ENCODE measurements around the gene SLC4A1.

SLC4A1 gene

GRCh38 chr17:44287651-44288050, 19.7 kb upstream of the SLC4A1 start:
- Histone ChIP-seq H3K4me3 (no peak overlapping the region), H3K4me1 (no peaks in the 10 kb centered on the region), H3K4me2 (no peak overlapping the region), H3K27me3 (no peaks in the 10 kb centered on the region), H3K27ac (no peak overlapping the region), H4K20me1 (no peaks in the 10 kb centered on the region), H3K9ac (no peak overlapping the region), H3K36me3 (no peaks in the 10 kb centered on the region), H3K9me3 (no peaks in the 10 kb centered on the region)
- TF ChIP-seq Cebpa-rat (IDR thresholded peaks at IDR 0.05): no peak

GRCh38 chr17:44284024-44284400, 16.1 kb upstream of the SLC4A1 start:
- Histone ChIP-seq H3K9me3 (no peaks in the 10 kb centered on the region), H3K9ac (no peak overlapping the region), H3K4me3 (no peak overlapping the region), H3K36me3 (no peaks in the 10 kb centered on the region), H3K27me3 (no peaks in the 10 kb centered on the region), H3K4me2 (no peak overlapping the region), H4K20me1 (no peaks in the 10 kb centered on the region), H3K27ac (no peak overlapping the region), H3K4me1 (peaks cover 18% of the 10 kb centered on the region)
- TF ChIP-seq Cebpa-rat (IDR thresholded peaks at IDR 0.05): no peak

GRCh38 chr17:44283344-44284023, 15.5 kb upstream of the SLC4A1 start:
- Histone ChIP-seq H3K4me2 (no peak overlapping the region), H3K4me3 (no peak overlapping the region), H3K27ac (no peak overlapping the region), H3K27me3 (no peaks in the 10 kb centered on the region), H4K20me1 (no peaks in the 10 kb centered on the region), H3K4me1 (peaks cover 24% of the 10 kb centered on the region), H3K36me3 (no peaks in the 10 kb centered on the region), H3K9me3 (no peaks in the 10 kb centered on the region), H3K9ac (no peak overlapping the region)
- TF ChIP-seq Cebpa-rat (IDR thresholded peaks at IDR 0.05): no peak

DNA sequence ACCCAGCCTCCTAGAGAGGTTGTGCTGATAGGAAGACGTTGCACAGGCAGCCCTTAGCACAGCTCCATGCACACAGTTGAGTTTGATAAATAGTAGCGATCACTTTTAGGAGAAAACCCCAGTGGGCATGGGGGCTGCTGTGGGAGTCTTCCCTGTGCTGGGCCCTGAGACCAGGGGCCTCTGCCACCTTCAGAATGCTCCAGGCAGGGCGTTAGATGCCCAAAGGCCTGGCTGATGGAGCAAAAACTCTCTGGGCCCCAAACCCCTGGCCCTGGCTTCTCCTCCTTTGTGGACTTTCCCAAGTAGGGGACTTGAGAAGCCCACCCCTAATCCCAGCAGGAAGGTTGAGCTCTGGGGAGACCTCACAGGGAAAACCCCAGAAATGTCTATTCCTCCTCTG, 14.3 kb upstream of the SLC4A1 start:
- H3K4me1 ChIP-seq: peaks cover 28% of the 10 kb centered on the region
- TF ChIP-seq Cebpa-rat (IDR thresholded peaks at IDR 0.05): no peak

GRCh38 chr17:44281570-44281969, 13.6 kb upstream of the SLC4A1 start:
- H3K4me1 ChIP-seq: peaks cover 28% of the 10 kb centered on the region
- TF ChIP-seq Cebpa-rat (IDR thresholded peaks at IDR 0.05): no peak
- H3K27ac ChIP-seq: no peak overlapping the region
- no peak overlapping the region for H3K4me2 ChIP-seq
- no peaks in the 10 kb centered on the region for H3K9me3 ChIP-seq
- H3K36me3 ChIP-seq: no peaks in the 10 kb centered on the region
- H4K20me1 ChIP-seq: no peaks in the 10 kb centered on the region
- H3K4me3 ChIP-seq: no peak overlapping the region
- no peak overlapping the region for H3K9ac ChIP-seq
- no peaks in the 10 kb centered on the region for H3K27me3 ChIP-seq

More for the DNA sequence above, 14.3 kb upstream of the SLC4A1 start:
- Histone ChIP-seq H4K20me1 (no peaks in the 10 kb centered on the region), H3K27ac (no peak overlapping the region), H3K27me3 (no peaks in the 10 kb centered on the region), H3K9ac (no peak overlapping the region), H3K36me3 (no peaks in the 10 kb centered on the region), H3K9me3 (no peaks in the 10 kb centered on the region), H3K4me3 (no peak overlapping the region), H3K4me2 (no peak overlapping the region)

- H3K9ac ChIP-seq: peak overlapping the region; percentile 59; the same call in 1 of the 2 replicates
- peaks cover 28% of the 10 kb centered on the region for H3K4me1 ChIP-seq
- H4K20me1 ChIP-seq: no peaks in the 10 kb centered on the region
- H3K4me2 ChIP-seq: peak overlapping the region; percentile 81
- H3K9me3 ChIP-seq: no peaks in the 10 kb centered on the region
- H3K27ac ChIP-seq: peak overlapping the region; percentile 77
- no peak overlapping the region for H3K4me3 ChIP-seq
- H3K27me3 ChIP-seq: no peaks in the 10 kb centered on the region
- no peak for TF ChIP-seq Cebpa-rat (IDR thresholded peaks at IDR 0.05)
- H3K36me3 ChIP-seq: no peaks in the 10 kb centered on the region
Observed at GRCh38 chr17:44280392-44280937, 12.5 kb upstream of the SLC4A1 start.

- no peaks in the 10 kb centered on the region for H4K20me1 ChIP-seq
- peak overlapping the region; percentile 59; the same call in 1 of the 2 replicates for H3K9ac ChIP-seq
- no peaks in the 10 kb centered on the region for H3K9me3 ChIP-seq
- peaks cover 28% of the 10 kb centered on the region for H3K4me1 ChIP-seq
- TF ChIP-seq Cebpa-rat (IDR thresholded peaks at IDR 0.05): no peak
- H3K27me3 ChIP-seq: no peaks in the 10 kb centered on the region
- peak overlapping the region; percentile 77 for H3K27ac ChIP-seq
- H3K36me3 ChIP-seq: no peaks in the 10 kb centered on the region
- H3K4me3 ChIP-seq: no peak overlapping the region
- peak overlapping the region; percentile 81 for H3K4me2 ChIP-seq
Observed at GRCh38 chr17:44279666-44280391, 11.9 kb upstream of the SLC4A1 start.

- Histone ChIP-seq H3K4me1 (peaks cover 32% of the 10 kb centered on the region), H3K36me3 (no peaks in the 10 kb centered on the region), H3K27me3 (no peaks in the 10 kb centered on the region), H3K4me3 (no peak overlapping the region), H3K4me2 (peak overlapping the region; percentile 81), H3K9ac (no peak overlapping the region), H4K20me1 (no peaks in the 10 kb centered on the region), H3K27ac (peak overlapping the region; percentile 77; the same call in 1 of the 2 replicates), H3K9me3 (no peaks in the 10 kb centered on the region)
- no peak for TF ChIP-seq Cebpa-rat (IDR thresholded peaks at IDR 0.05)
Observed at GRCh38 chr17:44279346-44279665, 11.4 kb upstream of the SLC4A1 start.

DNA sequence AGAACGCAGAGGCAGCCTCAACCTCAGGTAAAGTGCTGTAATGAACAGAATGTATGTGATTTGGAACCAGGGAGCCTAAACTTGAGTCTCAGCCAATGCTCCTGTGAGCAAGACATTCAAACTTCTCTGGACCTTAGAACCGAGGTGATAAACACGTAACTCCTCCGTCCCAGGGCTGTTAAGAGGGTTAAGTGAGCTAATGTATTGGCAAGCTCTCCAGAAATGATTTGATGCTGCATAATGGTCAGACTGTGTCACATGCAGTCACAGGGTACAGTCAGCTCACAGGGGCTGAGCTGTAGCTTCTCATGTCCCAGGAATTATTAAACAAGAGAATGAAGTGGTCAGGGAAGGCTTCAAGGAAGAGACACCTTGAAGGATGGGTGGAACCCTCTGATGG, 10.0 kb upstream of the SLC4A1 start:
- no peak overlapping the region for H3K4me2 ChIP-seq

DNA sequence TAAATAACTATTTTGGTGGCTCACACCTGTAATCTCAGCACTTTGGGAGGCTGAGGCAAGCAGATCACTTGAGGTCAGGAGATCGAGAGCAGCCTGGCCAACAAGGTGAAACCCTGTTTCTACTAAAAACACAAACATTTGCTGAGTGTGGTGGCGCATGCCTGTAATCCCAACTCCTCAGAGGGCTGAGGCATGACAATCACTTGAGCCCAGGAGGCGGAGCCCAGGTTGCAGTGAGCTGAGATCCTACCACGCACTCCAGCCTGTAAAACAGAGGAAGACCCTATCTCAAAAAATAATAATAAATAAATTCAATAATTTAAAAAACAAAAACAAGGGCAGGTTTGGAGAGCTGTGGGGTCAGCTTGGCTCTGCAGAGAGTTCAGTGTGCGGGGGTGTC, 5.7 kb upstream of the SLC4A1 start:
- no peak for TF ChIP-seq Cebpa-rat (IDR thresholded peaks at IDR 0.05)
- Histone ChIP-seq H3K4me2 (peak overlapping the region; percentile 90), H3K9me3 (no peaks in the 10 kb centered on the region)

More for the DNA sequence above, 10.0 kb upstream of the SLC4A1 start:
- TF ChIP-seq Cebpa-rat (IDR thresholded peaks at IDR 0.05): no peak
- no peaks in the 10 kb centered on the region for H3K27me3 ChIP-seq
- no peak overlapping the region for H3K27ac ChIP-seq
- H3K9ac ChIP-seq: no peak overlapping the region
- H3K4me3 ChIP-seq: no peak overlapping the region
- no peaks in the 10 kb centered on the region for H3K9me3 ChIP-seq
- no peaks in the 10 kb centered on the region for H3K36me3 ChIP-seq
- peaks cover 45% of the 10 kb centered on the region for H3K4me1 ChIP-seq
- H4K20me1 ChIP-seq: no peaks in the 10 kb centered on the region

More for the DNA sequence above, 5.7 kb upstream of the SLC4A1 start:
- Histone ChIP-seq H3K4me1 (peaks cover 65% of the 10 kb centered on the region), H3K27ac (no peak overlapping the region), H4K20me1 (no peaks in the 10 kb centered on the region), H3K4me3 (no peak overlapping the region), H3K36me3 (no peaks in the 10 kb centered on the region), H3K27me3 (no peaks in the 10 kb centered on the region), H3K9ac (no peak overlapping the region)

All from BLaER1 (cell line).